Prostate gland (tissue), 2 donors: ENCODE data around the gene SLC25A21. TPM values are rescaled to one million over a fixed set of nuclear protein-coding genes. Genes with fewer than 3 reads are reported as not detected.
"Not testable (repeated sequence)": the region's sequence is repeated elsewhere in the genome, so short reads cannot be mapped to it uniquely, and the experiment has no call there.

Experiments used
- DNase-seq: peaks from one replicate; pipeline ENCODE4 v3.0.0-alpha.2; 2019; ENCODE audit warnings: low spot score
- H3K27ac ChIP-seq, 2 donors: fragments of 200-600 bp; sonication (generic); 2 replicates each; pipeline ENCODE4 v1.5.1; 2017 to 2019
- H3K27me3 ChIP-seq: fragments of 200-600 bp; sonication (generic); replicated peaks from 2 replicates; pipeline ENCODE4 v1.5.1; 2019; ENCODE audit not compliant: insufficient read depth
- H3K36me3 ChIP-seq, 2 donors: fragments of 200-600 bp; sonication (generic); 1 replicate in 1 of 2; 2 replicates in 1 of 2; pipeline versions ENCODE4 v1.5.1 to v1.8.1; 2017 to 2019
- H3K4me1 ChIP-seq: fragments of 200-600 bp; sonication (generic); replicated peaks from 2 replicates; pipeline ENCODE4 v1.5.1; 2019
- H3K4me3 ChIP-seq, 2 donors: fragments of 200-600 bp; sonication (generic); 2 replicates each; pipeline ENCODE4 v1.5.1; 2017 to 2019
- H3K9me3 ChIP-seq: fragments of 200-600 bp; sonication (generic); 2 replicates; pipeline ENCODE4 v1.5.1; 2017
- POLR2A ChIP-seq: fragments of 450-650 bp; IDR thresholded peaks from one replicate; pipeline ENCODE4 v1.6.1; 2016; ENCODE audit warnings: antibody characterized with exemption, mild to moderate bottlenecking
- POLR2AphosphoS5 ChIP-seq: sonication (generic); formaldehyde crosslinking; IDR thresholded peaks from one replicate; pipeline ENCODE4 v1.6.1; 2017; ENCODE audit warnings: antibody characterized with exemption
- WGBS: methylation state at CpG from one replicate; pipeline ENCODE4 v1.1.5; 2018; 5-methylcytosine and 5-hydroxymethylcytosine counted together
- intact Hi-C: fragments of 100-400 bp; cut with DNase I; formaldehyde crosslinking; loops from one replicate; pipeline ENCODE4 v1.14.2; 2022
- total RNA-seq, 2 donors: library from RNA; depleted of rRNA; stranded (reverse); fragments of >200 nt; gene quantifications; one replicate each; pipeline ENCODE4 v1.1.0, GENCODE V29; 2016
- TF ChIP-seq, protein P1 (sequence below), 4 experiments: fragments of 200-600 bp in 2 of 4; fragments of 450-650 bp in 2 of 4; sonication (generic) in 2 of 4; IDR thresholded peaks; 1 replicate in 3 of 4; 2 replicates in 1 of 4; pipeline ENCODE4 v1.5.1; 2016 to 2019; ENCODE audit warnings: antibody characterized with exemption in 4 of 4, mild to moderate bottlenecking in 2 of 4, moderate library complexity in 2 of 4

The SLC25A21 gene
- total RNA-seq, 2 donors from 2014 or later, result 1.5 to 7.7 TPM

- intact Hi-C loops, result no loop called here
- H3K27me3 ChIP-seq, result no peaks in the 10 kb centered on the region
- H3K36me3 ChIP-seq, result no peaks in the 10 kb centered on the region
- TF ChIP-seq, protein P1, sequence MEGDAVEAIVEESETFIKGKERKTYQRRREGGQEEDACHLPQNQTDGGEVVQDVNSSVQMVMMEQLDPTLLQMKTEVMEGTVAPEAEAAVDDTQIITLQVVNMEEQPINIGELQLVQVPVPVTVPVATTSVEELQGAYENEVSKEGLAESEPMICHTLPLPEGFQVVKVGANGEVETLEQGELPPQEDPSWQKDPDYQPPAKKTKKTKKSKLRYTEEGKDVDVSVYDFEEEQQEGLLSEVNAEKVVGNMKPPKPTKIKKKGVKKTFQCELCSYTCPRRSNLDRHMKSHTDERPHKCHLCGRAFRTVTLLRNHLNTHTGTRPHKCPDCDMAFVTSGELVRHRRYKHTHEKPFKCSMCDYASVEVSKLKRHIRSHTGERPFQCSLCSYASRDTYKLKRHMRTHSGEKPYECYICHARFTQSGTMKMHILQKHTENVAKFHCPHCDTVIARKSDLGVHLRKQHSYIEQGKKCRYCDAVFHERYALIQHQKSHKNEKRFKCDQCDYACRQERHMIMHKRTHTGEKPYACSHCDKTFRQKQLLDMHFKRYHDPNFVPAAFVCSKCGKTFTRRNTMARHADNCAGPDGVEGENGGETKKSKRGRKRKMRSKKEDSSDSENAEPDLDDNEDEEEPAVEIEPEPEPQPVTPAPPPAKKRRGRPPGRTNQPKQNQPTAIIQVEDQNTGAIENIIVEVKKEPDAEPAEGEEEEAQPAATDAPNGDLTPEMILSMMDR (IDR thresholded peaks at IDR 0.05), result no peak
- TF ChIP-seq POLR2AphosphoS5 (no peak), POLR2A (no peak)
- no peak for DNase-seq
- H3K9me3 ChIP-seq, result no peaks in the 10 kb centered on the region
- H3K4me3 ChIP-seq, result no peak overlapping the region
- H3K4me1 ChIP-seq, result no peaks in the 10 kb centered on the region
- H3K27ac ChIP-seq, result no peak overlapping the region
Observed at GRCh38 chr14:37185670-37186069, 13.3 kb upstream of the SLC25A21 start.

DNA sequence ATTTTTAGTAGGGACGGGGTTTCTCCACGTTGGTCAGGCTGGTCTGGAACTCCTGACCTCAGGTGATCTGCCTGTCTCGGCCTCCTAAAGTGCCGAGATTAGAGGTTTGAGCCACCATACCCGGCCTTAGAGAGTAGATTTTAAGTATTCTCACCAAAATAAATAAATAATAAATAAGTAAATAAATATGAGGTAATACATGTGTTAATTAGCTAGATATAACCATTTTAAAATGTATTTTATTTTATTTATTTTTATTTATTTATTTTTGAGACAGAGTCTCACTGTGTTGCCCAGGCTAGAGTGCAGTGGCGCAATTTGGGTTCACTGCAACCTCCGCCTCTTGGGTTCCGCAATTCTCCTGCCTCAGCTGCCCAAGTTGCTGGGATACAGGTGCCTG lies 12.1 kb upstream of the SLC25A21 start:
- H3K27ac ChIP-seq, H3K36me3 ChIP-seq, DNase-seq, intact Hi-C loops, H3K4me3 ChIP-seq, H3K9me3 ChIP-seq, H3K27me3 ChIP-seq, H3K4me1 ChIP-seq: not testable (repeated sequence)
- WGBS, result 89% methylated on average over 8 of the region's 8 CpGs

GRCh38 chr14:37181441-37181840 lies 9.0 kb upstream of the SLC25A21 start:
- Histone ChIP-seq H3K9me3 (no peaks in the 10 kb centered on the region), H3K27ac (no peak overlapping the region), H3K36me3 (no peaks in the 10 kb centered on the region), H3K4me1 (no peaks in the 10 kb centered on the region), H3K27me3 (no peaks in the 10 kb centered on the region), H3K4me3 (no peak overlapping the region)
- intact Hi-C loops, result no loop called here
- 92% methylated on average over 6 of the region's 6 CpGs for WGBS
- TF ChIP-seq POLR2AphosphoS5, result no peak
- TF ChIP-seq, protein P1 (IDR thresholded peaks at IDR 0.05), result no peak
- no peak for TF ChIP-seq POLR2A
- no peak for DNase-seq

DNA sequence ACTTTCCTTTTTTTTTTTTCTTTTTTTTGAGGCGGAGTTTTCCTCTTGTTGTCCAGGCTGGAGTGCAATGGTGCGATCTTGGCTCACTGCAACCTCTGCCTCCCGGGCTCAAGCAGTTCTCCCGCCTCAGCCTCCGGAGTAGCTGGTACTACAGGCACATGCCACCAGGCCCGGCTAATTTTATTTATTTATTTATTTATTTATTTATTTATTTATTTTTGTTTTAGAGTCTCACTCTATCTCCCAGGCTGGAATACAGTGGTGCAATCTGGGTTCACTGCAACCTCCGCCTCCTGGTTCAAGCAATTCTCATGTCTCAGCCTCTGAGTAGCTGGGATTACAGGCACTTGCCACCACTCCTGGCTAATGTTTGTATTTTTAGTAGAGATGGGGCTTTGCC lies 8.5 kb upstream of the SLC25A21 start:
- H3K9me3 ChIP-seq, H3K36me3 ChIP-seq, H3K4me3 ChIP-seq, DNase-seq, H3K27ac ChIP-seq, intact Hi-C loops, H3K4me1 ChIP-seq, H3K27me3 ChIP-seq: not testable (repeated sequence)
- WGBS, result 95% methylated on average over 7 of the region's 7 CpGs

- no peaks in the 10 kb centered on the region for H3K4me1 ChIP-seq
Observed at GRCh38 chr14:37179896-37180502, 7.6 kb upstream of the SLC25A21 start.

More at GRCh38 chr14:37179896-37180502, 7.6 kb upstream of the SLC25A21 start:
- H3K36me3 ChIP-seq, result no peaks in the 10 kb centered on the region
- WGBS, result 90% methylated on average over 4 of the region's 4 CpGs
- H3K27me3 ChIP-seq, result no peaks in the 10 kb centered on the region
- TF ChIP-seq, protein P1 (IDR thresholded peaks at IDR 0.05), result no peak
- no peak for TF ChIP-seq POLR2A
- no peak for DNase-seq
- intact Hi-C loops, result no loop called here
- no peak overlapping the region for H3K27ac ChIP-seq
- H3K9me3 ChIP-seq, result no peaks in the 10 kb centered on the region
- H3K4me3 ChIP-seq, result no peak overlapping the region
